GM19099 (cell line): ENCODE results near the gene DIS3L2.

ENCODE experiments used
- POLR2A ChIP-seq: IDR thresholded peaks from 3 replicates; pipeline ENCODE4 v1.6.1; 2011; ENCODE audit warnings: low read depth; ENCODE audit not compliant: insufficient read length; ENCODE audit errors: extremely low read depth

Gene DIS3L2

DNA sequence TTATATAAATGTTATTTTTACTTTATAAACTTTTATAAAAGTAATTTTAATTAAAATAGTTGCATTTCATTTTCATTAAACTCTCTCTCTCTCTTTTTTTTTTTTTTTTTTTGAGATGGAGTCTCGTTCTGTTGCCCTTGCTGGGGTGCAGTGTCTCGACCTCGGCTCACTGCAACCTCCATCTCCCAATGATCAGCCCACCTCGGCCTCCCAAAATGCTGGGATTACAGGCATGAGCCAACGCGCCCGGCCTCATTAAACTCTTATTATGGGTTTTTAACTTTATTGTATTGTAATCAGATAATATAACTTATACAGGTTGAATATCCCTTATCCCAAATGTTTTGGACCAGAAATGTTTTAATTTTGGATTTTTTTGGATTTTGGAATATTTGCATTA lies 24.5 kb upstream of the DIS3L2 start:
- TF ChIP-seq POLR2A = no peak

- TF ChIP-seq POLR2A = no peak
Observed at GRCh38 chr2:231939022-231939421, 22.5 kb upstream of the DIS3L2 start.

- no peak for TF ChIP-seq POLR2A
Observed at GRCh38 chr2:231940795-231941194, 20.7 kb upstream of the DIS3L2 start.

GRCh38 chr2:231941673-231942072 lies 19.8 kb upstream of the DIS3L2 start:
- no peak for TF ChIP-seq POLR2A

DNA sequence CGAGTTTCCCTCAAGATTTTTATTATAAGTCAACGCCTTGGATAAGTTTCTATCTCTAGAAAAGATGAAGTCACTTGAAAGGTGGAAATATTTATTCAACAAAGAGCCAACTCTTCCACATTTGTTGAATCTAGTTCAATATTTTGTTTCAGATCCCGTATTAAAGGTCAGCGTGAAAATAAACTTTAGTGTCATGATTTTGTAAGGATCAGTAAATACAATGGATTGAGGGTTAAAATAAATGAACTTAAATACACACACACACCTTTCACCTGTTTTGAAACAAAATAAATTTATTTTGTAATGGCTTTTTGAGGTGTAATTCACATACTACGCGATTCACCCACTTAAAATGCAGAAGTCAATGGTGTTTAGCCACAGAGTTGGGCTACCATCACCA lies 19.3 kb upstream of the DIS3L2 start:
- no peak for TF ChIP-seq POLR2A

DNA sequence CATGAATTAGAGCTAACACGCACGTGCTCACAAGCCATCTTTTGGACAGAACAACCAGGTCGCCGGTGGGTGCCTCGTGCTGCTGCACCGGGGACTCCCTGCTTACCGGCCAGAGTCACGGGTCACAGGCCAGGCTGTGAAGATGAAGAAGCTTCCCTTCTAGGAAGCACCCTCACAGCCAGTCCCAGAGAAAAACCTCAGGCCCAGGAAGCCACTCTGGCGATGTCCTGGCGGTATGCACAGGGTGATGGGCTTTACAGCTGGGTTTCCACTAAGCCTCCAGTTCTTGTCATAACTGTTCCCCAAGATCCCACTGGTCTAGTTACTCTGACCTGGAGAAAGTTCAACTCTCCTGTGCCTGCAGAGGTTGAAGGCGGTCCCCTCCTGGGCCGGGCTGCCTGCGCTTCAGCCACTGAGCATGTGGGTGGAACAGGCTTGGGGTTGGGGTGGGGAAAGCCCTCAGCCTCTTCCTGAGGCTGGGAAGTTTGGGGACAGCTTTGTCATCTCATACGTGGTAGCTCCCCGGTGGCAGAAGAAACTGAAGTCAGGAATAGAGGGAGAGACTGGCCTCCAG lies 15.2 kb upstream of the DIS3L2 start:
- TF ChIP-seq POLR2A = no peak

DNA sequence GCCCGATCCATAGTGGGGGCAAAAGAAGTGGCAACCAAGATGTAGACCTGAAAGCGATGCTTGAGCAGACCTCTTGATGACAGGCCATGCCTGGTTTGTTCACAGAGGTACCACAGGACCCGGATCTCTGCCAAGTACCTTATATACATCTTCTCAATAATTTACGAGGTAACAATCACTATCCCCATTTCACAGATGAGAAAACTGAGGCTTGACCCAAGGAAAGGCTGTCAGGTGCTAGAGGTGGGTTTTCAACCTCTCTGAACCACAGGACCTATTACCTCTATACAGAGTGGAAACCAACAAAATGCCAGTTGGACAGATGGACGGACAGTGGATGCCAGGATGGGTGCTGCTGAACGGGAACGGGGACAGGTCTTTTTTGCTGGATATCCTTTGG lies 13.8 kb upstream of the DIS3L2 start:
- no peak for TF ChIP-seq POLR2A

GRCh38 chr2:231951452-231952035 lies 10.0 kb upstream of the DIS3L2 start:
- no peak for TF ChIP-seq POLR2A

DNA sequence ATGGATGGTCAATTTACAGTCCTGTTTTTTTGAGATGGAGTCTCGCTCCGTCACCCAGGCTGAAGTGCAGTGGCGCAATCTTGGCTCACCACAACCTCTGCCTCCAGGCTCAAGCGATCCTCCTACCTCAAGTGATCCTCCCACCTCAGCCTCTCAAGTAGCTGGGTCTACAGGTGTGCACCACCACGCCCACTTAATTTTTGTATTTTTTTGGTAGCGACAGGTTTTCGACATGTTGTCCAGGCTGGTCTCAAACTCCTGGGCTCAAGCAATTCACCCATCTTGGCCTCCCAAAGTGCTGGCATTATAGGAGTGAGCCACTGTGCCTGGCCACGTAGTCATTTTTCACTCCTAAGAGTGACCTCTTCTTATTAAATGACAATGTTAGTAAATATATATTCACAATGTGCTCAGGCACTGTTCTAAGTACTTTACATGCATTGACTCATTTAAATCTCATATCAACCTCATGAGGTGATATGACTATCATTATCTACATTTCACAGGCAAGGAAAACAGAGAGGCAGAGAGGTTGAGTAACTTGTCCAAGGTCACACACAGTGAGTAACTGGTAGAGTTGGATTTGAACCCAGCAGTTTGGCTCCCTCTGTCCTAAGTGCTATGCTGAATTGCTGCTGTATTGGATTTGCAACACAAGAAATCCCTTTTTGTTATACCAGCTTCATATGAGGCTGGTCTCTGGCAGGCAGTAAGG lies 5.6 kb upstream of the DIS3L2 start:
- TF ChIP-seq POLR2A = no peak

DNA sequence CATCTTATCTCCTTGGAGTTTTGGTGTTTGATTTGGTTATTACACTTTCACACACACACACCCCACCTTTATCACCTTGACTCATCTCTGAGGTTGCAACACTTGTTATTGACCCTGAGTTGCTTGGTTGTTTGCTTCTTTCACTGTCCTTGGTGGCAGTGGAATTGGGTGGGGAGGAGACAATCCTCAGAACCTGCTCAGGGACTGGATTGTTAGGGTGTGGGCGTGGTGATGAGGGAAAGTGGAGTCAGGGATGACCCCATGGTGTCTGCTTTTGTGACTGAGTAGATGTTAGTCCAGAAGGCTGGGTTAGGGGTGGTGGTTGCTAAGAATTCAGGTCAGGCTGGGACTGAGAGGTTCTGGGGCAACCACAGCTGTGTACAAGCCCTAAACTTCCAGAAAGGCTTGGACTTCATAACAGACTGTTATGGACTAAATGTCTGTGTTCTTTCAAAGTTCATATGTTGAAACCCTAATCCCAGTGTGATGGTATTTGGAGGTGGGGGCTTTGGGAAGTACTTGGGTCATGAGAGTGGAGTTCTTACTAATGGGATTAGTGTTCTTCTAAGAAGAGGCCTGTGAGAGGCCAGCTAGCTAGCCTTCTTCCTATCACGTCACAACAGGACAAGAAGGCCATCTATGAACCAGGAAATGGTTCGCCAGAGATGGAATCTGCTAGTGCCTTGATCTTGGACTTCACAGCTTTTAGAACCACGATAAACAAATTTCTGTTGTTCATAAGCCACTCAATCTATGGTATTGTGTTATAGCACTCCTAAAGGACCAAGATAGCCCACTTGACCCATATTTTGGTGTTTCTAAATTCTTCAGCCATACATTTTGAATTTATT lies 3.4 kb upstream of the DIS3L2 start:
- TF ChIP-seq POLR2A = no peak

GRCh38 chr2:231960810-231961348 lies 634 bp upstream of the DIS3L2 start:
- no peak for TF ChIP-seq POLR2A

- TF ChIP-seq POLR2A = no peak
Observed at GRCh38 chr2:231965102-231965501, 3.6 kb downstream of the DIS3L2 start.

DNA sequence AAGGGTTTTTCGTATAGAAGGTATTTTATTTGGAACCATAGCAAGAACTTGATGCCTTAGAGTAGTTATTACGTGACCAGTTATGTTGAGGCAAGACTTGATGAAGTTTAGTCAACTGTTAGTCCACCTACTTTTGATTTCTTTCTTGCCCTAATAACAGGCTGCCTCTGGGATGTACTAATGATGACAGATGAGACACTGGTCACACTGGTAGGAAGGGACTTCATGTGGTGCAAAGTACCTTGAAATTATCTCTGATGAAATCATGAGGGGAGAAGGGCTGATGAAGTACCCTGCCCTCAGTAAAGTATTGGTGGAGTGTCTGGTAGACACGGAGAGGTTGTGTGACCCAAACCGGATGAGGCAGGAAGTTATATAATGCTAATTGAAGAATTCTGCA lies 5.4 kb downstream of the DIS3L2 start:
- no peak for TF ChIP-seq POLR2A

GRCh38 chr2:231968820-231969219 lies 7.3 kb downstream of the DIS3L2 start:
- no peak for TF ChIP-seq POLR2A

- no peak for TF ChIP-seq POLR2A
Observed at GRCh38 chr2:231970461-231970860, 8.9 kb downstream of the DIS3L2 start.
